H1 (cell line): ENCODE measurements around the gene STRADB. TPM values are rescaled to one million over a fixed set of nuclear protein-coding genes. Genes with fewer than 3 reads are reported as not detected.

Experiments
- CTCF ChIA-PET: fragments of 300-600 bp; sonication (Branson Sonifier 250); formaldehyde crosslinking; loops from one replicate; lab custom pipeline; 2021; ENCODE audit not compliant: partially characterized antibody; lab: Charles Lee
- POLR2A ChIA-PET: fragments of 300-600 bp; sonication (Branson Sonifier 250); formaldehyde crosslinking; loops from one replicate; lab custom pipeline; 2021; ENCODE audit warnings: inconsistent platforms; ENCODE audit not compliant: partially characterized antibody; lab: Charles Lee
- DNase-seq, 2 experiments: peaks; one replicate each; pipeline versions ENCODE4 v3.0.0 to v3.0.0-alpha.2; 2010 to 2022; ENCODE audit warnings: low spot score in 2 of 2, low read depth in 1 of 2, mixed read lengths in 1 of 2
- FAIRE-seq: peaks from 2 replicates; lab custom pipeline; 2011; peaks lifted over from hg19 to GRCh38; lab: Jason Lieb, UNC
- H2AFZ ChIP-seq: 2 replicates; pipeline ENCODE4 v1.8.1; 2012; ENCODE audit warnings: low read length, inconsistent platforms
- H2AK5ac ChIP-seq: 2 replicates; pipeline ENCODE4 v1.6.1; 2013; ENCODE audit warnings: low read depth, low read length
- H2BK120ac ChIP-seq: replicated peaks from 2 replicates; pipeline ENCODE3; 2013; ENCODE audit warnings: low read depth, low read length, inconsistent platforms
- H2BK12ac ChIP-seq: 2 replicates; pipeline ENCODE4 v1.6.1; 2013; ENCODE audit warnings: low read depth, low read length
- H2BK15ac ChIP-seq: 2 replicates; pipeline ENCODE4 v1.6.1; 2013; ENCODE audit warnings: low read length
- H2BK20ac ChIP-seq: 2 replicates; pipeline ENCODE4 v1.6.1; 2013; ENCODE audit warnings: low read length
- H2BK5ac ChIP-seq: 2 replicates; pipeline ENCODE4 v1.6.1; 2013; ENCODE audit warnings: low read depth, low read length
- H3K14ac ChIP-seq: 2 replicates; pipeline ENCODE4 v1.6.1; 2013; ENCODE audit warnings: inconsistent platforms; ENCODE audit not compliant: insufficient read length
- H3K18ac ChIP-seq: 2 replicates; pipeline ENCODE4 v1.6.1; 2013; ENCODE audit warnings: low read length; ENCODE audit errors: extremely low read depth
- H3K23ac ChIP-seq: 2 replicates; pipeline ENCODE4 v1.6.1; 2013; ENCODE audit warnings: inconsistent platforms; ENCODE audit not compliant: insufficient read length
- H3K23me2 ChIP-seq: 2 replicates; pipeline ENCODE4 v1.6.1; 2013; ENCODE audit warnings: low read depth, low read length
- H3K27ac ChIP-seq: 2 replicates; pipeline ENCODE4 v1.6.1; 2011; ENCODE audit warnings: low read depth, low read length, inconsistent platforms
- H3K27me3 ChIP-seq, 4 experiments: replicated peaks in 1 of 4; 1 replicate in 1 of 4; 2 replicates in 3 of 4; pipeline versions ENCODE4 v1.6.1 to v1.8.1; 2011 to 2013; ENCODE audit warnings: low read length in 3 of 4, mild to moderate bottlenecking in 3 of 4, inconsistent platforms in 2 of 4, mixed read lengths in 2 of 4, moderate library complexity in 1 of 4; ENCODE audit not compliant: control insufficient read depth in 3 of 4, insufficient read depth in 3 of 4; ENCODE audit errors: extremely low read depth in 1 of 4
- H3K36me3 ChIP-seq, 4 experiments: 2 replicates each; pipeline versions ENCODE4 v1.6.1 to v1.8.1; 2011 to 2013; ENCODE audit warnings: mild to moderate bottlenecking in 4 of 4, low read length in 3 of 4, moderate library complexity in 2 of 4, control low read depth in 1 of 4, inconsistent platforms in 1 of 4; ENCODE audit not compliant: insufficient read depth in 4 of 4, control insufficient read depth in 2 of 4
- H3K4ac ChIP-seq: replicated peaks from 2 replicates; pipeline ENCODE3; 2013; ENCODE audit warnings: low read length, low read depth, mixed read lengths, inconsistent platforms; ENCODE audit not compliant: insufficient read length
- H3K4me1 ChIP-seq, 4 experiments: replicated peaks in 1 of 4; 1 replicate in 1 of 4; 2 replicates in 3 of 4; pipeline versions ENCODE4 v1.6.1 to v1.8.1; 2011 to 2013; ENCODE audit warnings: low read length in 3 of 4, inconsistent platforms in 2 of 4, mixed read lengths in 1 of 4; ENCODE audit not compliant: insufficient read depth in 4 of 4, control insufficient read depth in 3 of 4
- H3K4me2 ChIP-seq, 2 experiments: 2 replicates each; pipeline versions ENCODE4 v1.6.1 to v1.8.1; 2011 to 2013; ENCODE audit warnings: low read depth in 2 of 2, low read length in 2 of 2, control low read depth in 1 of 2, inconsistent platforms in 1 of 2, mild to moderate bottlenecking in 1 of 2; ENCODE audit not compliant: insufficient read depth in 1 of 2
- H3K4me3 ChIP-seq, 4 experiments: fragments of 200-600, 300-600 bp in 1 of 4; sonication (generic), shearing (Covaris generic), sonication (Bioruptor Twin) in 1 of 4; 2 replicates each; pipeline versions ENCODE4 v1.5.1 to v1.8.1; 2011 to 2016; ENCODE audit warnings: low read length in 4 of 4, low read depth in 3 of 4, control low read depth in 2 of 4, inconsistent platforms in 2 of 4, mild to moderate bottlenecking in 2 of 4, mixed read lengths in 1 of 4, moderate library complexity in 1 of 4; ENCODE audit not compliant: insufficient read depth in 2 of 4; ENCODE audit errors: extremely low read depth in 1 of 4
- H3K56ac ChIP-seq: replicated peaks from 2 replicates; pipeline ENCODE3; 2013; ENCODE audit warnings: low read depth, mild to moderate bottlenecking, mixed read lengths, low read length, inconsistent platforms; ENCODE audit not compliant: insufficient read length
- H3K79me1 ChIP-seq: 2 replicates; pipeline ENCODE4 v1.6.1; 2013; ENCODE audit warnings: low read depth, low read length, control low read depth
- H3K79me2 ChIP-seq, 2 experiments: 2 replicates each; pipeline versions ENCODE4 v1.6.1 to v1.8.1; 2012 to 2013; ENCODE audit warnings: low read length in 2 of 2, mild to moderate bottlenecking in 2 of 2, inconsistent platforms in 1 of 2; ENCODE audit not compliant: insufficient read depth in 2 of 2, control insufficient read depth in 1 of 2
- H3K9ac ChIP-seq, 4 experiments: replicated peaks in 1 of 4; 1 replicate in 1 of 4; 2 replicates in 3 of 4; pipeline versions ENCODE4 v1.6.1 to v1.8.1; 2011 to 2013; ENCODE audit warnings: low read depth in 3 of 4, low read length in 3 of 4, control low read depth in 2 of 4, mild to moderate bottlenecking in 2 of 4, moderate library complexity in 2 of 4, inconsistent platforms in 1 of 4; ENCODE audit errors: extremely low read depth in 1 of 4
- H3K9me3 ChIP-seq, 2 experiments: 2 replicates each; pipeline versions ENCODE4 v1.6.1 to v1.8.1; 2012 to 2013; ENCODE audit warnings: mild to moderate bottlenecking in 2 of 2, moderate library complexity in 2 of 2, control low read depth in 1 of 2, inconsistent platforms in 1 of 2, low read depth in 1 of 2, low read length in 1 of 2, mixed read lengths in 1 of 2; ENCODE audit not compliant: insufficient read depth in 2 of 2
- H4K20me1 ChIP-seq, 2 experiments: replicated peaks in 1 of 2; 2 replicates each; pipeline versions ENCODE3 to v1.8.1; 2011 to 2013; ENCODE audit warnings: inconsistent platforms in 2 of 2, low read length in 2 of 2, mild to moderate bottlenecking in 1 of 2; ENCODE audit not compliant: insufficient read depth in 2 of 2, control insufficient read depth in 1 of 2
- H4K5ac ChIP-seq: 2 replicates; pipeline ENCODE4 v1.6.1; 2013; ENCODE audit warnings: low read length, low read depth, mixed read lengths, inconsistent platforms; ENCODE audit not compliant: insufficient read length
- H4K8ac ChIP-seq: 2 replicates; pipeline ENCODE4 v1.8.0; 2013; ENCODE audit warnings: mild to moderate bottlenecking, moderate library complexity, low read length, inconsistent platforms; ENCODE audit not compliant: insufficient read depth; ENCODE audit errors: extremely low read depth
- H4K91ac ChIP-seq: replicated peaks from 2 replicates; pipeline ENCODE3; 2013; ENCODE audit warnings: low read length, mixed read lengths, inconsistent platforms; ENCODE audit not compliant: insufficient read length
- WGBS, 2 experiments: shearing (Covaris generic) in 1 of 2; methylation state at CpG; one replicate each; pipeline versions ENCODE4 v1.1.6 to v1.1.7; 2013 to 2015; ENCODE audit warnings: low lambda C conversion rate in 2 of 2, mixed read lengths in 2 of 2, inconsistent platforms in 1 of 2, low coverage in 1 of 2, missing lambda C conversion rate in 1 of 2; ENCODE audit not compliant: insufficient replicate concordance in 2 of 2, insufficient coverage in 1 of 2, insufficient read length in 1 of 2; ENCODE audit errors: extremely low coverage in 1 of 2, missing lambda C conversion rate in 1 of 2; 5-methylcytosine and 5-hydroxymethylcytosine counted together
- polyA plus RNA-seq, 7 experiments: library from polyadenylated mRNA; depleted of rRNA in 3 of 7; stranded (reverse) in 5 of 7; unstranded in 2 of 7; fragments of >200 nt in 5 of 7; fragments of 200-250 nt in 2 of 7; gene quantifications; 1 replicate in 5 of 7; 2 replicates in 1 of 7; 4 replicates in 1 of 7; pipeline versions ENCODE4 v1.2.1 to v1.2.3, GENCODE V29; 2011 to 2013; ENCODE audit warnings: missing spikeins in 2 of 7, mixed read lengths in 2 of 7
- total RNA-seq: library from RNA; stranded (reverse); fragmentation: NEBNext Ultra II Directional; extraction: Animal tissue kit (Norgen Biotek cat#: 25700); gene quantifications from 2 replicates; pipeline ENCODE4 v1.2.1, GENCODE V29; 2021

The STRADB gene
- total and polyA plus RNA-seq, 2 of the 8 experiments (the other 6 are each of a cell fraction or from before 2014, with no cell fraction given): 20.9 to 34.9 TPM

- no peaks in the 10 kb centered on the region; a peak in 1 of 8 replicates for H3K36me3 ChIP-seq
- H2AFZ ChIP-seq: no peak overlapping the region
- H2BK12ac ChIP-seq: no peak overlapping the region
- H4K20me1 ChIP-seq: peaks cover 0 to 2% of the 10 kb centered on the region in 2 experiments
- no peak overlapping the region for H3K4me2 ChIP-seq
- no peak overlapping the region for H3K18ac ChIP-seq
- DNase-seq (no peak), FAIRE-seq (no peak)
- no peak overlapping the region for H2BK5ac ChIP-seq
- H3K23me2 ChIP-seq: no peaks in the 10 kb centered on the region
- H3K79me2 ChIP-seq: no peaks in the 10 kb centered on the region
- no peak overlapping the region for H2BK15ac ChIP-seq
- H2AK5ac ChIP-seq: no peak overlapping the region
- no peaks in the 10 kb centered on the region for H3K79me1 ChIP-seq
- H4K8ac ChIP-seq: no peak overlapping the region
- H3K4me3 ChIP-seq: no peak overlapping the region
- no peak overlapping the region for H3K27ac ChIP-seq
- H4K91ac ChIP-seq: no peak overlapping the region
- no peak overlapping the region for H3K9ac ChIP-seq
- WGBS, 2 experiments: 84% methylated on average over 3 of the region's 3 CpGs; no CpG with 5 or more reads in 1 of the 2 experiments
- CTCF ChIA-PET: no interaction called here
- H3K23ac ChIP-seq: no peak overlapping the region
- POLR2A ChIA-PET: interaction anchor here (0.6 kb wide), 1 partner anchor 34 kb away, joined by 3 read pairs; no protein-coding TSS in a partner anchor
- no peak overlapping the region for H3K56ac ChIP-seq
- H2BK20ac ChIP-seq: no peak overlapping the region
- H3K4me1 ChIP-seq: no peaks in the 10 kb centered on the region
- no peaks in the 10 kb centered on the region for H3K9me3 ChIP-seq
- H4K5ac ChIP-seq: no peak overlapping the region
- no peak overlapping the region for H2BK120ac ChIP-seq
- H3K4ac ChIP-seq: no peak overlapping the region
- no peak overlapping the region for H3K14ac ChIP-seq
- no peaks in the 10 kb centered on the region for H3K27me3 ChIP-seq
Observed at GRCh38 chr2:201406077-201406662, 45.4 kb upstream of the STRADB start.
